Muscle layer of colon (tissue), 2 donors: Measurements from ENCODE around the gene MICA.
A peak's percentile ranks its signal among the peaks of the same experiment; 100 is the strongest.

Source experiments
- H3K27ac ChIP-seq: one replicate; pipeline ENCODE4 v1.7.0; 2013; ENCODE audit warnings: low read depth, mild to moderate bottlenecking, low read length, moderate library complexity
- H3K27me3 ChIP-seq, 2 donors: one replicate each; pipeline ENCODE4 v1.7.0; 2013; ENCODE audit warnings: low read length in 2 of 2, mild to moderate bottlenecking in 2 of 2; ENCODE audit not compliant: insufficient read depth in 2 of 2, control insufficient read depth in 1 of 2
- H3K36me3 ChIP-seq: one replicate; pipeline ENCODE4 v1.7.0; 2013; ENCODE audit warnings: mild to moderate bottlenecking, low read length; ENCODE audit not compliant: insufficient read depth
- H3K4me1 ChIP-seq: one replicate; pipeline ENCODE4 v1.7.0; 2013; ENCODE audit warnings: mild to moderate bottlenecking, low read length; ENCODE audit not compliant: insufficient read depth
- H3K4me3 ChIP-seq, 2 donors: one replicate each; pipeline ENCODE4 v1.7.0; 2013; ENCODE audit warnings: low read length in 2 of 2, low read depth in 1 of 2, mild to moderate bottlenecking in 1 of 2, moderate library complexity in 1 of 2
- H3K9ac ChIP-seq: one replicate; pipeline ENCODE4 v1.7.0; 2013; ENCODE audit warnings: low read length
- H3K9me3 ChIP-seq: one replicate; pipeline ENCODE4 v1.7.0; 2013; ENCODE audit warnings: mild to moderate bottlenecking, low read length
- donor health status: abdominal sarcoma.
- donor health status: Adenocarcinoma of cecum.

Gene MICA

GRCh38 chr6:31464252-31465184 lies 61.1 kb downstream of the MICA start:
- H3K9me3 ChIP-seq = no peaks in the 10 kb centered on the region
- H3K36me3 ChIP-seq = no peaks in the 10 kb centered on the region
- no peak overlapping the region for H3K27ac ChIP-seq
- H3K27me3 ChIP-seq = peaks cover 0 to 6% of the 10 kb centered on the region in 2 donors
- peak overlapping the region in 1 of 2 donors; percentile 24 for H3K4me3 ChIP-seq
- H3K9ac ChIP-seq = no peak overlapping the region
- H3K4me1 ChIP-seq = no peaks in the 10 kb centered on the region
